ENCODE results near the gene C12orf57. TPM values are rescaled to one million over a fixed set of nuclear protein-coding genes. Genes with fewer than 3 reads are reported as not detected.

The C12orf57 gene
- polyA plus RNA-seq, 3 donors = 326 to 584 (median 368) TPM

DNA sequence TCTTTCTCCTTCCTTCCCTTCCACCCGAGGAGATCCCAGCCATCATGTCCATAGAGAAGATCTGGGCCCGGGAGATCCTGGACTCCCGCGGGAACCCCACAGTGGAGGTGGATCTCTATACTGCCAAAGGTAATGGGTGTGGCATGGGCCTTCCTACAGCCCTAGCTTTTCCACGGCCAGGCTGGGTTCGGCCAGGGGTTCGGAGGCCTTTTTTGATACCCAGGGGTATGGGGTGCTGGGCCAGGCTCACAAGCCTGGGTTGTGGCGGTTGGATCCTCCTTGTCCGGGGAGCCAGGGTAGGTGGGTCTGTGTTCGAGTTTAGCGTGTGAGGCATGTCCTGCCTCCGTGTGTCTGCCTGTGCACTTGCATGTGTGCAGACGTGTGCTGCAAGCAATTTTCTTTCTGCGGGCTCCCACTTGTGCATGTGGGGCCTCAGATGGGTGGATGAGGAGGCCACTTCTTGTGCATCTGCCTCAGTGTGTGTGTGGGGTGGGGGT lies 28.0 kb upstream of the C12orf57 start:
- H3K27ac ChIP-seq (ENCODE audit: low read depth, low read length) = no peak overlapping the region
- 82 to 85% (median 83%) methylated on average over 14 of the region's 14 CpGs for WGBS, 3 donors

DNA sequence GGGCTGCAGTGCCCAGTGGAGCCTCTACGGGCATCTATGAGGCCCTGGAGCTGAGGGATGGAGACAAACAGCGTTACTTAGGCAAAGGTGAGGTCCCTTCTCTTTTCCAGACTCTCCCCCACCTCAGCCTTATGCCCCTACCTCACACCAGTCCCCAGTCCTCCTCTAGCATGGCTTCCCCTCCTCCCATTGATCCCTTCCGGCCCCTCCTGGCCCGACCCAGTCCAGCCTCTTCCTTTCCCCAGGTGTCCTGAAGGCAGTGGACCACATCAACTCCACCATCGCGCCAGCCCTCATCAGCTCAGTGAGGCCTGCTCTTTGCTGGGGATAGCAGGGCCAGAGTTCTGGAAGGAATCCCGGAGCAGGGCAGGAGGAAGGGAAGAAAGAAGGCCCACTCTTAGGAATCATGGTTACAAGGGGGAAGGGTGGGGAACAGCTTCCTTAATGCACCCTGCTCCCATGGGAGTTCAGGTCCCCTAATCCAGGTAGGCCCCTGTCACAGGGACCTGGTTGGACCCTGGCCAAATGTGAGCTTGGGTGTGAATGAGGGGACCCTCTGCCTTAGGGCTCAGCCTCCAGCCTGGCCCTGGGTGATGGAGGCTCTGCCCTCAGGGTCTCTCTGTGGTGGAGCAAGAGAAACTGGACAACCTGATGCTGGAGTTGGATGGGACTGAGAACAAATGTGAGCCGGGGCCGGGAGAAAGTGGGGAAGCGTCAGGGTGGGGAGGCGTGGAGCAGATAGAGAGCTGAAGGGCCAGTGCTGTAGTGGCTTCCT lies 27.2 kb upstream of the C12orf57 start:
- H3K27ac ChIP-seq (ENCODE audit: low read depth, low read length) = no peak overlapping the region
- WGBS, 3 donors = 91 to 94% (median 93%) methylated on average over 11 of the region's 11 CpGs

DNA sequence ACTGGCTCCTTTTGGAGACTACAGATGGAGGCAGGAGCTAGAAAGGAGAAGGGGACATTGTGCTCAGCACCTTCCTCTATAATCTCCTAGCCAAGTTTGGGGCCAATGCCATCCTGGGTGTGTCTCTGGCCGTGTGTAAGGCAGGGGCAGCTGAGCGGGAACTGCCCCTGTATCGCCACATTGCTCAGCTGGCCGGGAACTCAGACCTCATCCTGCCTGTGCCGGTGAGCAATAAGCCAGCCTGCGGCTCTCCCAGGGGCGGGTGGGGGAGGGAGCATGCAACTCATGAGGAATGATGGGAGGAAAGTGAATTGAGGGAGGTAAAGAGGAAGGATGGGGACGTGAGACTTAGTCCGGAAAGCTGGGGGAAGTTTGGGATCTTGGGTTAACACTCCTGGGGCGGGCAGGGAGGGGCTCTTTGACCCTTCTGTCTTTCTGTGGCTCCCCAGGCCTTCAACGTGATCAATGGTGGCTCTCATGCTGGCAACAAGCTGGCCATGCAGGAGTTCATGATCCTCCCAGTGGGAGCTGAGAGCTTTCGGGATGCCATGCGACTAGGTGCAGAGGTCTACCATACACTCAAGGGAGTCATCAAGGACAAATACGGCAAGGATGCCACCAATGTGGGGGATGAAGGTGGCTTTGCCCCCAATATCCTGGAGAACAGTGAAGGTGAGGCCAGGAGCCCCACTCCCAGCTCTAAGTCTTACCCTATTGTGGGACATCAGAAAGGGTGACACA lies 26.2 kb upstream of the C12orf57 start:
- WGBS, 3 donors = 76 to 82% (median 77%) methylated on average over 14 of the region's 14 CpGs

GRCh38 chr12:6919588-6919987 lies 24.2 kb upstream of the C12orf57 start:
- no peak overlapping the region for H3K27ac ChIP-seq (ENCODE audit: low read depth, low read length)
- 66 to 70% (median 68%) methylated on average over 7 of the region's 7 CpGs for WGBS, 3 donors

More for the DNA sequence above, 26.2 kb upstream of the C12orf57 start:
- H3K27ac ChIP-seq (ENCODE audit: low read depth, low read length) = no peak overlapping the region

- 73 to 94% (median 85%) methylated on average over 7 of the region's 7 CpGs for WGBS, 3 donors
- no peak overlapping the region for H3K27ac ChIP-seq (ENCODE audit: low read depth, low read length)
These were observed 22.3 kb upstream of the C12orf57 start for GRCh38 chr12:6921539-6921938.

DNA sequence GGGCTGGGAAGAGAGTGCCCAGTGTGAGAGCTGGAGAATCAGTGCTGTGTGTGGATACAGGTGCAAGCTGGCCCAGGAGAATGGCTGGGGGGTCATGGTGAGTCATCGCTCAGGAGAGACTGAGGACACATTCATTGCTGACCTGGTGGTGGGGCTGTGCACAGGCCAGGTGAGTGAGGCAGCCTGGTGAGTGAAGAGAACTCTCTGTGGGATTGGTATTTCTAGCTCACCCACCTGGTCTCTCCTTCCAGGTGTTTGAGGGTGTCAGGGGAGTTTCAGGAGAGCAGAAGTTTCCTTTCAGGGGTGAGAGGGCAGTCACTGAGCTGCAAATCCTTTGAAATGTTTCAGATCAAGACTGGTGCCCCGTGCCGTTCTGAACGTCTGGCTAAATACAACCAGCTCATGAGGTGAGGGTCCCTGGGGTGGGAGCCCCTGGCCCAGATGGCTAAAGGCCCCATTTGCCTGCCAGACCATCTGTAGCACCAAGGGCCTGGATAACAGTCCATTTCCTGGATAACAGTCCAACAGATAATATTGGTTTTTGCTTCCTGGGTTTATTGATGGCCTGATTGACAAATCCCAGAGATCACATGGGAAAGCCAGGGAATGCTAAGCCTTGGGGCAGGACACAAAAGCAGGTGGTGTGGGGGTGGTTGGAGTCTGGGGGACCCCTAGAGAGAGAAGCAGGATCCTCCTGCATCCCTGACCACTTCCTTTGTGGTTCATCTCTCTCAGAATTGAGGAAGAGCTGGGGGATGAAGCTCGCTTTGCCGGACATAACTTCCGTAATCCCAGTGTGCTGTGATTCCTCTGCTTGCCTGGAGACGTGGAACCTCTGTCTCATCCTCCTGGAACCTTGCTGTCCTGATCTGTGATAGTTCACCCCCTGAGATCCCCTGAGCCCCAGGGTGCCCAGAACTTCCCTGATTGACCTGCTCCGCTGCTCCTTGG lies 21.6 kb upstream of the C12orf57 start:
- WGBS, 3 donors = 69 to 83% (median 76%) methylated on average over 9 of the region's 9 CpGs
- H3K27ac ChIP-seq (ENCODE audit: low read depth, low read length) = no peak overlapping the region

DNA sequence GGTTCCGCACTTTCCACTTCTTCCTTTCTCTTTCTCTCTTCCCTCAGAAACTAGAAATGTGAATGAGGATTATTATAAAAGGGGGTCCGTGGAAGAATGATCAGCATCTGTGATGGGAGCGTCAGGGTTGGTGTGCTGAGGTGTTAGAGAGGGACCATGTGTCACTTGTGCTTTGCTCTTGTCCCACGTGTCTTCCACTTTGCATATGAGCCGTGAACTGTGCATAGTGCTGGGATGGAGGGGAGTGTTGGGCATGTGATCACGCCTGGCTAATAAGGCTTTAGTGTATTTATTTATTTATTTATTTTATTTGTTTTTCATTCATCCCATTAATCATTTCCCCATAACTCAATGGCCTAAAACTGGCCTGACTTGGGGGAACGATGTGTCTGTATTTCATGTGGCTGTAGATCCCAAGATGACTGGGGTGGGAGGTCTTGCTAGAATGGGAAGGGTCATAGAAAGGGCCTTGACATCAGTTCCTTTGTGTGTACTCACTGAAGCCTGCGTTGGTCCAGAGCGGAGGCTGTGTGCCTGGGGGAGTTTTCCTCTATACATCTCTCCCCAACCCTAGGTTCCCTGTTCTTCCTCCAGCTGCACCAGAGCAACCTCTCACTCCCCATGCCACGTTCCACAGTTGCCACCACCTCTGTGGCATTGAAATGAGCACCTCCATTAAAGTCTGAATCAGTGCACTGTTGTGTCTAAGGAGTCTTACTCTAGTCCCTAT lies 20.7 kb upstream of the C12orf57 start:
- 64 to 84% (median 81%) methylated on average over 10 of the region's 10 CpGs for WGBS, 3 donors
- no peak overlapping the region for H3K27ac ChIP-seq (ENCODE audit: low read depth, low read length)

- 39 to 58% (median 50%) methylated on average over 6 of the region's 6 CpGs for WGBS, 3 donors
- no peak overlapping the region for H3K27ac ChIP-seq (ENCODE audit: low read depth, low read length)
These were observed 20.0 kb upstream of the C12orf57 start for GRCh38 chr12:6923851-6924250.

GRCh38 chr12:6925239-6925539 lies 18.6 kb upstream of the C12orf57 start:
- WGBS, 3 donors = 22 to 41% (median 38%) methylated on average over 1 of the region's 1 CpG
- peak overlapping the region; percentile 91 for H3K27ac ChIP-seq (ENCODE audit: low read depth, low read length)

- 21 to 35% (median 31%) methylated on average over 8 of the region's 8 CpGs for WGBS, 3 donors
- peak overlapping the region; percentile 91 for H3K27ac ChIP-seq (ENCODE audit: low read depth, low read length)
These were observed 18.1 kb upstream of the C12orf57 start for GRCh38 chr12:6925540-6926279.

DNA sequence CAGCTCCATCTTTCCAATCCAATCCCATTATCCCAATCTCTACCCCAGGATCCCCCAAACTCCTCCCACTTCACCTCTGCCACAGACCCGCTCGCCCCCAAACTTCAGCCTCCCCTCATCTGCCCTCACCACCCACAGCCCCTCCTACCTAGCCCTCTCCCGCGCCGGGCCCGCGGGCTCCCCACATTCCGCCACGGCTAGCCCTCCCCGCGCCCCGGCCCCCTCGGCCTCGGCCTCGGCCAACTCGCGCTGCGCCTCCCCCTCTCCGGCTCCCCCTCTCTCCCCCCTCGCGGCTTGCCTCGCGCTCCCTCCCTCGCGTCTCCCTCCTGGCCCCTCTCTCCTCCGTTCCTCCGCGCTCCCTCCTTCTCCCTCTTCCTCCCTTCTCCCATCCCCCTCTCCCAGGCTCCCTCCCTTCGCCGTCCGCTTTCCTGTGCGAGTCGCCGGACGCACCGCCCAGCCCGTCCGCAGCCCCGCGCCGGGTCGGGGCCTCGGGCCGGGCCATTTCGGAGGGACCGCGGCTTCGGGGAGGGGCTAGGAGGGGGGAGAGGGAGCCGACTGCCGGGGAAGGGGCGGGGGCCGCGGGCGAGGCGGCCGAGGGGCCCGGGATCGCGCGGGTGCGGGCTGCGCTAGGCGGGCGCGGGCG lies 16.3 kb upstream of the C12orf57 start, which contains the start of gene ATN1:
Gene ATN1, plus strand, starts transcription at position 581 of the 643 bp plus-strand sequence. CDS start 6,043 bp downstream, outside the sequence.
- H3K27ac ChIP-seq (ENCODE audit: low read depth, low read length) = peak within 1 kb of the TSS; percentile 77
- 0 to 1% (median 1%) methylated on average over 49 to 66 of the region's 66 CpGs for WGBS, 3 donors

DNA sequence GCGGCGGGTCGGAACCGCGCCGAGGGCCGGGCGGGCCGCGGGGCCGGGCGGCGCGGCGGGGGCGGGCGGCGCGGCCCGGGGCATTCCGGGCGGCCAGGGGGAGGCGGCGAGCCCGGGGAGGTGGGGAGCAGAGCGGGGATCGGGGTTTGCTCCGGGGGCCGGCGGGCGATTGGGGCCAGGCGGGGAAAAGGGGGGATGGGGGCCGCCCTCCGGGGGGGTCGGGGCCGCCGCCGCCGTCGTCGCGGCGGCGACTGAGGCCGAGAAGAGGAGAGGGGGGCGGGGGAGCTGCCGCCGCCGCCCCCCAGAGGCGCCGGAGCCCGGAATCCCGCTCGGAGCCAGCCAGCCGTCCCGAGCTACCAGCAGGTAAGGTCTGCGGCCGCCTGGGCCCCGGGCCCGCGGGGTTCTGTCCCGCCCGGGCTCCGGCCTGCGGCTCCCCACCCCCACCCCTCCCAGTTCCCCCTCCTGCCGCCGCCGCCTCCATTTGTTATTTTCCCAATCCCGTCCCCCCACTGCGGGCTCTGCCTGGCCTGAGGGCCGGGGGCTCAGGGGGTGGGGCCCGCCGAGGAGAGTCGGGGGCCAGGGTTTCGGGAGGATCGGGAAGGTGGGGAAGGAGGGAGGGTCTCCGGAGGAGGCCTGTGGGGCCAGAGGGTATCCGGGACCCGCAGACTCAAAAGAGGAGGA lies 15.7 kb upstream of the C12orf57 start:
- WGBS, 3 donors = 0 to 1% (median 1%) methylated on average over 29 to 71 of the region's 79 CpGs

DNA sequence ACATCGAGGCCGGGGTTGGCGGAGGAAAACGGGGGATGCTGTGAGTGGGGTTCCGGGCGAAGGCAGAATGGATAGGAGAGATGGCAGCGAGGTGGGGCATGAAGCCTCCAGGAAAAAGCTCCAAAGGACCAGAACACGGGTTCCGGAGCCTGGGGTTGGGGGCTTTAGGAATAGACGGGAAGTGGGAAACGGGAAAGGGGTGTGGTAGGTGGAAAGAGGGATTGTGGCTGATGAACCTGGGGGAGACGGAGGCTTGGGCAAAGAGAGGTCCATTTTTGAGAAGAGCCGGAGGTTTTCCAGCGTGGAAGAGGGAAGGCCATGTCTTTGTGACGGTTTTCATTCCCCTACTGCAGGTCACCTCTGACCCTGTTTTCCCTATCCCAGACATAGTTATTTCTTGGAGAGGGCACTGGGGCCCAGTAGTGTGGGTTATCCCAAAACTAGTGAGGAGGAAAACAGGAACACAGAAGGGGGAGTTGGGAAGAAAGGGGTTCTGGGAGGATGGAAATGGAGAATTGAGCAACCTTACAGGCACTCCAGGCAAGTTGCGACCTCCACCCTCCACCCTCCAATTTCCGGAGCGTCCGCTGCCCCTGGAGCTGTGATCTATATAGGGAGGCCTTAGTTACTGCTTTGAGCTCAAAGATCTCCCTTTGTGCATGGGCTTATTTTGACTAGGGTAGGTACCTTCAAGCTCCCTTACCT lies 15.0 kb upstream of the C12orf57 start:
- WGBS, 3 donors = 10 to 11% (median 11%) methylated on average over 19 of the region's 19 CpGs

More for the DNA sequence above, 15.7 kb upstream of the C12orf57 start:
- peak overlapping the region; percentile 77 for H3K27ac ChIP-seq (ENCODE audit: low read depth, low read length)

GRCh38 chr12:6929466-6930452 lies 14.1 kb upstream of the C12orf57 start:
- no peak overlapping the region for H3K27ac ChIP-seq (ENCODE audit: low read depth, low read length)
- WGBS, 3 donors = 33 to 46% (median 44%) methylated on average over 7 of the region's 7 CpGs

More for the DNA sequence above, 15.0 kb upstream of the C12orf57 start:
- peak overlapping the region; percentile 77 for H3K27ac ChIP-seq (ENCODE audit: low read depth, low read length)
